GM18507 (cell line): ENCODE results near the gene SPACA4.

ENCODE experiments used
- DNase-seq: peaks from one replicate; pipeline ENCODE4 v3.0.0; 2011; ENCODE audit warnings: low read depth; ENCODE audit not compliant: insufficient read length; ENCODE audit errors: extremely low spot score
- FAIRE-seq: peaks from 2 replicates; lab custom pipeline; 2011; peaks lifted over from hg19 to GRCh38; lab: Jason Lieb, UNC

SPACA4 gene

GRCh38 chr19:48595833-48596232, 10.7 kb upstream of the SPACA4 start:
- DNase-seq (no peak), FAIRE-seq (no peak)

GRCh38 chr19:48596237-48596636, 10.3 kb upstream of the SPACA4 start:
- no peak for DNase-seq
- FAIRE-seq = no peak

- no peak for DNase-seq
- FAIRE-seq = no peak
Observed at GRCh38 chr19:48596679-48597465, 9.7 kb upstream of the SPACA4 start.

GRCh38 chr19:48598996-48599700, 7.4 kb upstream of the SPACA4 start:
- DNase-seq = no peak
- FAIRE-seq = no peak

GRCh38 chr19:48600679-48601417, 5.7 kb upstream of the SPACA4 start:
- FAIRE-seq (no peak), DNase-seq (no peak)

- no peak for FAIRE-seq
- DNase-seq = no peak
Observed at GRCh38 chr19:48603001-48603400, 3.5 kb upstream of the SPACA4 start.

- no peak for DNase-seq
- no peak for FAIRE-seq
Observed at GRCh38 chr19:48603449-48603848, 3.1 kb upstream of the SPACA4 start.

GRCh38 chr19:48603850-48604249, 2.7 kb upstream of the SPACA4 start:
- no peak for FAIRE-seq
- DNase-seq = no peak

- no peak for DNase-seq
- no peak for FAIRE-seq
Observed at GRCh38 chr19:48607359-48607755, 815 bp downstream of the SPACA4 start.

- FAIRE-seq = peak; percentile 91
- DNase-seq = no peak
Observed at GRCh38 chr19:48608798-48609263, 2.3 kb downstream of the SPACA4 start.

- FAIRE-seq (no peak), DNase-seq (no peak)
Observed at GRCh38 chr19:48609571-48610108, 3.1 kb downstream of the SPACA4 start.

GRCh38 chr19:48611872-48612271, 5.3 kb downstream of the SPACA4 start:
- DNase-seq (no peak), FAIRE-seq (no peak)

GRCh38 chr19:48613024-48613851, 6.7 kb downstream of the SPACA4 start:
- FAIRE-seq (no peak), DNase-seq (no peak)

- no peak for DNase-seq
- FAIRE-seq = no peak
Observed at GRCh38 chr19:48613852-48614435, 7.4 kb downstream of the SPACA4 start.

GRCh38 chr19:48614436-48615230, 8.1 kb downstream of the SPACA4 start, which contains the start of gene FAM83E:
TSS of gene FAM83E (minus strand) at chr19:48615076. CDS start at chr19:48613372, 1,704 bp downstream.
- no peak for DNase-seq
- FAIRE-seq = no peak

GRCh38 chr19:48615231-48616040, 8.9 kb downstream of the SPACA4 start:
- no peak for FAIRE-seq

GRCh38 chr19:48616041-48616436, 9.5 kb downstream of the SPACA4 start:
- FAIRE-seq (no peak), DNase-seq (no peak)

More at GRCh38 chr19:48615231-48616040, 8.9 kb downstream of the SPACA4 start:
- no peak for DNase-seq
